ENCODE results near the gene KCNN4. TPM values are rescaled to one million over a fixed set of nuclear protein-coding genes. Genes with fewer than 3 reads are reported as not detected.

The KCNN4 gene
- total RNA-seq, 1 donor from 2014 or later, result 0.38 TPM

DNA sequence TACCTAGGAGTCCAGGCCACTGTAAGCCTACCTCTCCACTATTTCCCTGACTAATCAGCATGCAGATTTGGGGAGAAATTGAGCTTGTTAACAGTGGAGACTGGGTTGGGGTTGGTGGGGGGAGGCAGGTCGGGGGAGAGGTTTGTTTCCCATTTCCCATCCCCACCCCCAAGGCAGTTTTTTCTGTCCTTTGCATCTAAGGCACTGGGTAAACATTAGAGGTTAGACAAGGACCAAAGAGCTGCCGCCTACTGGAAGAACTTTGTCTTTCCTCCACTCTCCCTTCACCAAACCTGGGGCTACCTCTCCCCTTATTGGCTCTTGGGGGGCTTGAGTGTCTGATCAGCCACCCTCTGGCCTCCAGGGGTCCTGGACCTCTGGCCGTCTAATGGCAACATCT is 953 bp downstream of the KCNN4 start:
- TF ChIP-seq, protein P1, sequence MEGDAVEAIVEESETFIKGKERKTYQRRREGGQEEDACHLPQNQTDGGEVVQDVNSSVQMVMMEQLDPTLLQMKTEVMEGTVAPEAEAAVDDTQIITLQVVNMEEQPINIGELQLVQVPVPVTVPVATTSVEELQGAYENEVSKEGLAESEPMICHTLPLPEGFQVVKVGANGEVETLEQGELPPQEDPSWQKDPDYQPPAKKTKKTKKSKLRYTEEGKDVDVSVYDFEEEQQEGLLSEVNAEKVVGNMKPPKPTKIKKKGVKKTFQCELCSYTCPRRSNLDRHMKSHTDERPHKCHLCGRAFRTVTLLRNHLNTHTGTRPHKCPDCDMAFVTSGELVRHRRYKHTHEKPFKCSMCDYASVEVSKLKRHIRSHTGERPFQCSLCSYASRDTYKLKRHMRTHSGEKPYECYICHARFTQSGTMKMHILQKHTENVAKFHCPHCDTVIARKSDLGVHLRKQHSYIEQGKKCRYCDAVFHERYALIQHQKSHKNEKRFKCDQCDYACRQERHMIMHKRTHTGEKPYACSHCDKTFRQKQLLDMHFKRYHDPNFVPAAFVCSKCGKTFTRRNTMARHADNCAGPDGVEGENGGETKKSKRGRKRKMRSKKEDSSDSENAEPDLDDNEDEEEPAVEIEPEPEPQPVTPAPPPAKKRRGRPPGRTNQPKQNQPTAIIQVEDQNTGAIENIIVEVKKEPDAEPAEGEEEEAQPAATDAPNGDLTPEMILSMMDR (IDR thresholded peaks at IDR 0.05; ENCODE audit: borderline replicate concordance), result no peak
- DNase-seq, result no peak
- H3K9me3 ChIP-seq (replicated peaks), result no peaks in the 10 kb centered on the region
- H3K4me1 ChIP-seq, result peaks cover 14% of the 10 kb centered on the region
- H3K36me3 ChIP-seq, result no peaks in the 10 kb centered on the region
- peaks cover 75% of the 10 kb centered on the region for H3K27me3 ChIP-seq (ENCODE audit: low read depth)
- no peak overlapping the region for H3K27ac ChIP-seq (replicated peaks)
- intact Hi-C loops (cut with micrococcal nuclease), result loop anchor here (5.0 kb wide), 1 partner anchor 33 kb away; no protein-coding TSS in a partner anchor
- H3K4me3 ChIP-seq, result no peak overlapping the region

DNA sequence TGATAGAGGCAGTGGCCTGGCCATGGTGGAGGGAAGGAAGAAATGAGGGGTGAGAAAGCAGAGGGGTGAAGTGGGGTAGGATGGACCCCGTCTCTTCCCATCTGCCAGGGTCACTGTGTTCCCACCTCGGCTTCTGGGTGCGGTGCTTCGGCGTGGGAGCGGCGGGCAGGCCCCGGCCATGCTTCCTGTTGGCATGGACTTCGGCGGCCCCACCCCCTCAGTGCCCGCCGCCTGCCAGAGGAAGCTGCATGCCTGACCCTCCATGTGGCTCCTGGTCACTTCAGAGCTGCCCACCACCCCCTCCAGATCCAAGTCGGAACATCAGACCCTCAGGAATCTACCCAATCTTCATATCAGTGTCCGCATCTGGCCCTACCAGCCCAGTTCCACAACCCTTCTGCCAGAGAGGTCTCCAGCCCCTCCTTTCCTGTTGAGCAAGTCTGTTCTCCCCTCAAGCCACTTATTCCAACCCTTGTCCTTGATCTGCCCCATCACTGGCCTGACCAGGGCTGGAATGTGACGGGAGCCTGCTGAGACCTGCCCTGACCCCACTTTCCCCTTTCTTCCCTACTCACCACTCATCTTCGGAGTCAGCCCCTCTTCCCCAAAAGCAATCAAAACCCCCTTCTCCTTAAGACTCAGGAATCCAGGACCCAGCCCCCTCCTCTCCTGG is 1.5 kb downstream of the KCNN4 start:
- H3K4me3 ChIP-seq, result no peak overlapping the region
- DNase-seq, result peak; percentile 36
- intact Hi-C loops (cut with micrococcal nuclease), result no loop called here
- no peaks in the 10 kb centered on the region for H3K9me3 ChIP-seq (replicated peaks)
- peaks cover 19% of the 10 kb centered on the region for H3K4me1 ChIP-seq
- TF ChIP-seq, protein P1 (IDR thresholded peaks at IDR 0.05; ENCODE audit: borderline replicate concordance), result no peak
- H3K27ac ChIP-seq (replicated peaks), result no peak overlapping the region
- H3K27me3 ChIP-seq (ENCODE audit: low read depth), result peaks cover 78% of the 10 kb centered on the region
- no peaks in the 10 kb centered on the region for H3K36me3 ChIP-seq

DNA sequence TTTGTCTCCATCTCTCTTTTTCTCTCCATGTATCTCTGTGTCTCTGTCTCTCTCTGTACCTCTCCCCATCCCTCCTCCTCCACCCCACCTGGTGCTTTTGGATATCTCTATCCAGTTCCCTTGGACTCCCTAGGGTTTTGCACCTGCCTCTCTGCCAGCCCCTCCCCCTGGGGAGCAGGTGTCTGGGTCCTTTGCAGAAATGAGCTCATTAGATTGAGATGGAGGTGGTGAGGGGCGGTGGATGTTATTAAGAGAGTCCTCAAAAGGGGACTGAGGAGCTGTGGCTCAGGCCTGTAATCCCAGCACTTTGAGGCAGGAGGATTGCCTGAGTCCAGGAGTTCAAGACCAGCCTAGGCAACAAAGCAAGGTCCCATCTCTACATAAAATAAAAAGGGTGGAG is 2.1 kb downstream of the KCNN4 start:
- H3K36me3 ChIP-seq, result no peaks in the 10 kb centered on the region
- H3K4me1 ChIP-seq, result peaks cover 24% of the 10 kb centered on the region
- no peak for DNase-seq
- intact Hi-C loops (cut with micrococcal nuclease), result no loop called here
- H3K4me3 ChIP-seq, result no peak overlapping the region
- no peaks in the 10 kb centered on the region for H3K9me3 ChIP-seq (replicated peaks)
- no peak overlapping the region for H3K27ac ChIP-seq (replicated peaks)
- H3K27me3 ChIP-seq (ENCODE audit: low read depth), result peaks cover 75% of the 10 kb centered on the region
- TF ChIP-seq, protein P1 (IDR thresholded peaks at IDR 0.05; ENCODE audit: borderline replicate concordance), result no peak

DNA sequence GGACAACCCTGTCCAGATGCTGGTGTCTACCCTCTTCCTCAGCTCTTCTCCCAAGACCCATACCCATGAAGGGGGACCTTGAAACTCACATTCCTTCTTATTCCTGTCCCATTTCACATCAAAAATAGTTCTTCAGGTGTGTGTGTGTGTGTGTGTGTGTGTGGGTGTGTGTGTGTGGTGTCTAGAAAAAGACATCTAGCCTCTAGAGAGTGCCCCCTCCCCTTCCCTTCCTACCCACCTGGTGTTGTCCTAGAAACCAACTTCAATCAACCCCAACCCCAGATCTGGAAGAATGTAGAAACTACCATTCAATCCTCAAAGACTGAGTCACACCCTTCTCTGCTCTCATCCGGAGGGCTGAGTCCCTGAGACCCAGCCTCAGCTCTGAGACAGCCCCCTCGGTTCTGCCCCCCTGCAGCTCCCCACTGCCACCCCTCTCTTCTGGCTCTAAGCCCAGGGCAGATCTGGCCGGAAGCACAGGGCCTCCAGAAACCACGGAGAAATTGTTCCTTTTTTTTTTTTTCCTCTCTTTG is 3.5 kb downstream of the KCNN4 start:
- TF ChIP-seq, protein P1 (IDR thresholded peaks at IDR 0.05; ENCODE audit: borderline replicate concordance), result no peak
- H3K27me3 ChIP-seq (ENCODE audit: low read depth), result peaks cover 66% of the 10 kb centered on the region

DNA sequence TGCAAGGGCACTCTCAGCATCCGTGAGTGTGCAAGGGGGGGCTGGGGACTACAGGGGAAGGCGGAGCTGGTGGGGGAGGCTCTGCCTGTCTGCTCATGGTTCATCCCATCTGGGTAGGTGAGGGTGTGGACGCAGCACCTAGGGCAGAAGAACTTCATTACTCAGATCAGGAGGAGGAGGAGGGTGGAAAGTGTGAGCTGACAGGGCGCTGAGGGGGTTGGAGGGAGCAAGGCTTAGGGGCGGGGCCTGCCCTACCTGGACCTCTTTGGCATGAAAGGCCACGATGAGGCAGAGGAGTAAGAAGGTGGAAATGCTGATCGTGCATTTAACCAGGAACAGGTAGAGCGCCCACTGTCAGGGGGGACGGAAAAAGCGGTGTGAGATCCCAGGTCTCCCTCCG is 4.5 kb downstream of the KCNN4 start:
- Histone ChIP-seq H3K4me3 (no peak overlapping the region), H3K4me1 (peaks cover 24% of the 10 kb centered on the region), H3K27me3 (ENCODE audit: low read depth) (peaks cover 61% of the 10 kb centered on the region), H3K27ac (replicated peaks) (no peak overlapping the region), H3K9me3 (replicated peaks) (no peaks in the 10 kb centered on the region), H3K36me3 (no peaks in the 10 kb centered on the region)
- TF ChIP-seq, protein P1 (IDR thresholded peaks at IDR 0.05; ENCODE audit: borderline replicate concordance), result no peak
- intact Hi-C loops (cut with micrococcal nuclease), result no loop called here
- no peak for DNase-seq

More for the DNA sequence above, 3.5 kb downstream of the KCNN4 start:
- Histone ChIP-seq H3K4me3 (no peak overlapping the region), H3K36me3 (no peaks in the 10 kb centered on the region), H3K9me3 (replicated peaks) (no peaks in the 10 kb centered on the region), H3K4me1 (peaks cover 24% of the 10 kb centered on the region), H3K27ac (replicated peaks) (no peak overlapping the region)
- DNase-seq, result no peak
- intact Hi-C loops (cut with micrococcal nuclease), result no loop called here

Measured in left ventricle myocardium inferior (tissue), 1 donor.